Left lung (tissue), 10 donors: ENCODE data around the gene PKHD1. TPM values are rescaled to one million over a fixed set of nuclear protein-coding genes. Genes with fewer than 3 reads are reported as not detected.
A peak's percentile ranks its signal among the peaks of the same experiment; 100 is the strongest.

ENCODE experiments used
- ATAC-seq: fragments of 200-7000 bp; cut with Tn5 transposase; one replicate; pipeline ENCODE4 v1.9.1; 2020; ENCODE audit warnings: moderate library complexity
- DNase-seq, 4 donors: peaks; one replicate each; pipeline ENCODE4 v3.0.0-alpha.2; 2013 to 2020
- H3K27ac ChIP-seq, 2 donors: fragments of 200-600 bp; sonication (generic) in 1 of 2; one replicate each; pipeline versions ENCODE4 v1.5.0 to v1.8.0; 2020 to 2021
- H3K27me3 ChIP-seq, 2 donors: fragments of 200-600 bp; sonication (generic) in 1 of 2; one replicate each; pipeline versions ENCODE4 v1.5.0 to v1.8.0; 2020 to 2021
- H3K36me3 ChIP-seq, 2 donors: fragments of 200-600 bp; sonication (generic) in 1 of 2; one replicate each; pipeline versions ENCODE4 v1.5.0 to v1.8.0; 2020 to 2021
- H3K4me1 ChIP-seq, 2 donors: fragments of 200-600 bp; one replicate each; pipeline ENCODE4 v1.8.0; 2021
- H3K4me3 ChIP-seq, 2 donors: fragments of 200-600 bp; sonication (generic) in 1 of 2; one replicate each; pipeline versions ENCODE4 v1.5.0 to v1.8.0; 2020 to 2021; ENCODE audit warnings: mild to moderate bottlenecking in 1 of 2
- H3K9me3 ChIP-seq, 2 donors: fragments of 200-600 bp; sonication (generic) in 1 of 2; one replicate each; pipeline versions ENCODE4 v1.5.0 to v1.8.0; 2020 to 2021
- intact Hi-C, 2 donors: fragments of 100-400 bp; cut with DNase I; formaldehyde crosslinking; loops; one replicate each; pipeline versions ENCODE4 v1.11.2 to v1.14.2; 2022
- polyA plus RNA-seq, 6 donors: library from polyadenylated mRNA; unstranded; fragments of 120-200 nt; gene quantifications; one replicate each; pipeline ENCODE4 v1.2.1, GENCODE V29; 2013; ENCODE audit not compliant: insufficient read length in 6 of 6
- total RNA-seq, 2 donors: library from RNA; stranded (reverse); fragmentation: NEBNext Ultra II Directional; extraction: Animal tissue kit (Norgen Biotek cat#: 25700); gene quantifications; one replicate each; pipeline ENCODE4 v1.2.1, GENCODE V29; 2021
- TF ChIP-seq, protein P1 (sequence below), 2 donors: fragments of 200-600 bp; sonication (generic) in 1 of 2; IDR thresholded peaks; one replicate each; pipeline versions ENCODE4 v1.5.0 to v1.8.0; 2021; ENCODE audit warnings: antibody characterized with exemption in 2 of 2
- donor health status: DM: no; HTN: yes; CAD: no.
- donor health status: DM: no; HTN: no; CAD: no.

The PKHD1 gene
- total and polyA plus RNA-seq, 8 donors, result 0.29 to 7.9 (median 6.2) TPM

DNA sequence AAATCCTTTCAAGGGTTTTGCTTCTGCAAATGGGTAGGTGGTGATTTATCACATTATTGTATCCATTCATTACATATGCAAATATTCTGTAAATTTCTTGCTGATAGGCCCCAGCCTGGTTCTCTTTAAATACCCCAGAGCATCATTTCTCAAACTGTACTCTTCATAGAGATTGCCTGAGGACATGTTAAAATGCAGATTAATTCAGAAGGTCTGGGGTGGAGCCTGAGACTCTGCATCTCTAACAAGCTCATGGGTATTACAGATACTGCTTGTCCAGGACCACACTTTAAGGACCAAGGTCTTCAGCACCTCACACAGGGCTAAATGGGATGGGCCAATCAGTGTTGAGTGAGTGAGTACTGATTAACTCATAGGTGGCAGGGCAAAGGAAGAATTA is 46.3 kb downstream of the PKHD1 start:
- no peak overlapping the region for H3K4me3 ChIP-seq
- no peaks in the 10 kb centered on the region for H3K36me3 ChIP-seq
- no peaks in the 10 kb centered on the region for H3K4me1 ChIP-seq
- peaks cover 0 to 4% of the 10 kb centered on the region in 2 donors for H3K27me3 ChIP-seq
- ATAC-seq (no peak), DNase-seq (no peak)
- intact Hi-C loops, result no loop called here
- H3K27ac ChIP-seq, result no peak overlapping the region
- H3K9me3 ChIP-seq, result no peaks in the 10 kb centered on the region
- TF ChIP-seq, protein P1, sequence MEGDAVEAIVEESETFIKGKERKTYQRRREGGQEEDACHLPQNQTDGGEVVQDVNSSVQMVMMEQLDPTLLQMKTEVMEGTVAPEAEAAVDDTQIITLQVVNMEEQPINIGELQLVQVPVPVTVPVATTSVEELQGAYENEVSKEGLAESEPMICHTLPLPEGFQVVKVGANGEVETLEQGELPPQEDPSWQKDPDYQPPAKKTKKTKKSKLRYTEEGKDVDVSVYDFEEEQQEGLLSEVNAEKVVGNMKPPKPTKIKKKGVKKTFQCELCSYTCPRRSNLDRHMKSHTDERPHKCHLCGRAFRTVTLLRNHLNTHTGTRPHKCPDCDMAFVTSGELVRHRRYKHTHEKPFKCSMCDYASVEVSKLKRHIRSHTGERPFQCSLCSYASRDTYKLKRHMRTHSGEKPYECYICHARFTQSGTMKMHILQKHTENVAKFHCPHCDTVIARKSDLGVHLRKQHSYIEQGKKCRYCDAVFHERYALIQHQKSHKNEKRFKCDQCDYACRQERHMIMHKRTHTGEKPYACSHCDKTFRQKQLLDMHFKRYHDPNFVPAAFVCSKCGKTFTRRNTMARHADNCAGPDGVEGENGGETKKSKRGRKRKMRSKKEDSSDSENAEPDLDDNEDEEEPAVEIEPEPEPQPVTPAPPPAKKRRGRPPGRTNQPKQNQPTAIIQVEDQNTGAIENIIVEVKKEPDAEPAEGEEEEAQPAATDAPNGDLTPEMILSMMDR (IDR thresholded peaks at IDR 0.05), result no peak

DNA sequence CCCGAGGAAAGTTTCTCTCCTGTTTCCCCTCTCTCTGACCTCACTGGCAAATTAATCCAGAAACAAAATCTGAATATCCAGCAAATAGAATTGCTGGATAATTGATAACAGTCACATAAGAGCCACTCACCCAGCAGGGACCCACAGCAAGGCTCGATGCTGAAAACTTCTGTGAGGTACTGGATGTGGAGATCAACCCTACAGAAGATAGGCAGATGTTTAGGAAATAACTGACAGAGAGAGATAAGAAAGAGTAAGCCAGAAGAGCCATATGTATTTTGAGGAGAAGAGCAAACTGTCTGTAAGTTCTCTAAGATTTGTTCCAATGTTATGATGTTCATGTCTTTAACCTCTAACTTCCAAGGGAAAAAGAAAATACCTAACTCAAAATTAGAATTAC is 59.7 kb downstream of the PKHD1 start:
- no peak overlapping the region for H3K27ac ChIP-seq
- H3K36me3 ChIP-seq, result no peaks in the 10 kb centered on the region
- ATAC-seq (no peak), DNase-seq (no peak)
- TF ChIP-seq, protein P1 (IDR thresholded peaks at IDR 0.05), result no peak
- peaks cover 0 to 4% of the 10 kb centered on the region in 2 donors for H3K9me3 ChIP-seq
- intact Hi-C loops, result loop anchor here in 1 of 2 donors (10.0 kb wide), 2 partner anchors 173 to 1213 kb away; partner anchors contain the start of gene TFAP2B
- no peak overlapping the region for H3K4me3 ChIP-seq
- no peaks in the 10 kb centered on the region for H3K4me1 ChIP-seq
- no peaks in the 10 kb centered on the region for H3K27me3 ChIP-seq

- Histone ChIP-seq H3K9me3 (no peaks in the 10 kb centered on the region), H3K36me3 (no peaks in the 10 kb centered on the region), H3K4me3 (no peak overlapping the region), H3K4me1 (no peaks in the 10 kb centered on the region), H3K27me3 (peaks cover 0 to 4% of the 10 kb centered on the region in 2 donors), H3K27ac (no peak overlapping the region)
- TF ChIP-seq, protein P1 (IDR thresholded peaks at IDR 0.05), result no peak
- DNase-seq, result no peak
- no peak for ATAC-seq
- intact Hi-C loops, result loop anchor here in 1 of 2 donors (10.0 kb wide), 2 partner anchors 170 to 1210 kb away; partner anchors contain the start of gene TFAP2B
These were observed 62.9 kb downstream of the PKHD1 start for GRCh38 chr6:52024451-52025068.

DNA sequence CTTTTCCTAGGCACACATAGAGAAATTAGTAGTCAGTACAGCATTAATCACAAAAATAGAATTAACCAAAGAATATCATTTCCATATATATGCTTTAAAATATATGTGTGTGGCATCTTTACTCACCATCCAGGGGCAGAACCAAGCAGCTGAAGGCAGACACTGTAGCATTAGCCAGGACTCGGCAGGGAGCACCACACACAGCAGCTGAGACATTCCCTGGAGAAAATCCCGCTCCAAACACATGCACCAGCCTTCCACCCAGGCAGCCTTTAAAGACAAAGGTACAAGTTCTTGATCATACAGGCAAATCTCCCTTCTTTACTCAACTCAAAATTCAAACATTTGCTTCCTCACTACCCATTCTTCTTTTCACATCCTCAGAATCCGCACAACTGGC is 64.7 kb downstream of the PKHD1 start:
- Histone ChIP-seq H3K36me3 (no peaks in the 10 kb centered on the region), H3K27ac (no peak overlapping the region), H3K9me3 (no peaks in the 10 kb centered on the region), H3K27me3 (peaks cover 0 to 4% of the 10 kb centered on the region in 2 donors), H3K4me3 (no peak overlapping the region), H3K4me1 (no peaks in the 10 kb centered on the region)
- ATAC-seq (no peak), DNase-seq (no peak)
- TF ChIP-seq, protein P1 (IDR thresholded peaks at IDR 0.05), result no peak
- intact Hi-C loops, result loop anchor here in 1 of 2 donors (10.0 kb wide), 2 partner anchors 168 to 1208 kb away; partner anchors contain the start of gene TFAP2B

- no peak overlapping the region for H3K4me3 ChIP-seq
- no peaks in the 10 kb centered on the region for H3K4me1 ChIP-seq
- peak in 2 of 4 donors; percentile 29 to 41 for DNase-seq
- no peaks in the 10 kb centered on the region for H3K9me3 ChIP-seq
- TF ChIP-seq, protein P1 (IDR thresholded peaks at IDR 0.05), result peak; percentile 52 to 84
- H3K27me3 ChIP-seq, result peaks cover 0 to 4% of the 10 kb centered on the region in 2 donors
- ATAC-seq, result peak; percentile 67
- no peak overlapping the region for H3K27ac ChIP-seq
- H3K36me3 ChIP-seq, result no peaks in the 10 kb centered on the region
- intact Hi-C loops, result loop anchor here in 1 of 2 donors (10.0 kb wide), 2 partner anchors 166 to 1206 kb away; partner anchors contain the start of gene TFAP2B
These were observed 66.4 kb downstream of the PKHD1 start for GRCh38 chr6:52020945-52021570.
